HG02571 (cell line): ENCODE data around the gene TSPAN10.

Experiments used
- ATAC-seq: cut with Tn5 transposase; IDR thresholded peaks from one replicate; pipeline ENCODE4 v1.9.1; 2021; ENCODE audit warnings: mild to moderate bottlenecking, moderate library complexity; ENCODE audit not compliant: unreplicated experiment

TSPAN10 gene

DNA sequence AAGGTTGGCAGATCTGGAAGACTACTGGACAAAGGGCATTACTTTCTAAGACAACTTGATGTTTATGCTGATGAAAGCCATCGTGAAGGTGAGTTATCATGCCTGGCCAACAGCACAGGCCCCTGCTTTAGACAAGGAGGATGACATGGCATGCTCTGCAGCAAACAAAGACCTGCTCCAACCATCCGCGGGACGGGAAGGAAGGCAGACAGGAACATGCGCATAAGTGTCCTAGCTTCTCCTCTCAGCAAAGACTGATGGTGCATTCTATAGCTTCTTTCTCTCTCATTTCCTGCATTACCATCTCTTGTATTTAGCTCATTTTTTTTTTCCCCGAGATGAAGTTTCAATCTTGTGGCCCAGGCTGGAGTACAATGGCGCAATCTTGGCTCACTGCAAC lies 5.5 kb upstream of the TSPAN10 start:
- no peak for ATAC-seq

DNA sequence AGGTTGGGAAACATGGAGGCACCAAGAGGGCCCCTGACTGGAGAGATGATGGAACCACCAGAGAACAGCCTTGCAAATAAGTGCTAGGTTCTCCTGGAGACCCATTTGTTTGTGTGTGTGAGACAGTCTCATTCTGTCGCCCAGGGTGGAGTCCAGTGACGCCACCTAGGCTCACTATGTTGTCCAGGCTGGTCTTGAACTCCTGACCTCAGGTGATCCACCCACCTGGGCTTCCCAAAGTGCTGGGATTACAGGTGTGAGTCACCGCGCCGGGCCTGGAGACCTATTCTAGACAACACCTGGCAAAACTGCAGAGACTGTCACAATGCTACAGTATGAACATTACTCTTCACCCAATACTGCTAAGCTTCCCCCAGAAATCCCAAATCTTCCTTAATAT lies 1.6 kb upstream of the TSPAN10 start:
- no peak for ATAC-seq

DNA sequence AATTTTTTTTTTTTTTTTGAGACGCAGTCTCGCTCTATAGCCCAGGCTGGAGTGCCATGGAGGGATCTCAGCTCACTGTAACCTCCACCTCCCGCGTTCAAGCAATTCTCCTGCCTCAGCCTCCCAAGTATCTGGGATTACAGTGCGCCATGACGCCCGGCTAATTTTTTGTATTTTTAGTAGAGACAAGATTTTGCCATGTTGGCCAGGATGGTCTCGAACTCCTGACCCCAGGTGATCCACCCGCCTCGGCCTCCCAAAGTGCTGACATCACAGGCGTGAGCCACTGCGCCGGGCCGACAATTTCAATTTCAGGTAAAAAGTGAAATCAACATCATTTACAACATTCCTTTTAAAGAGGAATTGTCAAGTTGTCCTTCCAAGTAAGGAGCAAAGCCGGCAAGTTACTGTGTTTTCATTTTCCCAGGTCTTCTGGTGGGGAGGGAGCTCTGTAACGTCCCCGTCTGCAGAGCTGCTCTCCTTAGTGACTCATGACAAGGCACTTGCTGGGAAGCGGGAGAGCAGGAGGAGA lies 957 bp upstream of the TSPAN10 start:
- ATAC-seq = peak; percentile 12

DNA sequence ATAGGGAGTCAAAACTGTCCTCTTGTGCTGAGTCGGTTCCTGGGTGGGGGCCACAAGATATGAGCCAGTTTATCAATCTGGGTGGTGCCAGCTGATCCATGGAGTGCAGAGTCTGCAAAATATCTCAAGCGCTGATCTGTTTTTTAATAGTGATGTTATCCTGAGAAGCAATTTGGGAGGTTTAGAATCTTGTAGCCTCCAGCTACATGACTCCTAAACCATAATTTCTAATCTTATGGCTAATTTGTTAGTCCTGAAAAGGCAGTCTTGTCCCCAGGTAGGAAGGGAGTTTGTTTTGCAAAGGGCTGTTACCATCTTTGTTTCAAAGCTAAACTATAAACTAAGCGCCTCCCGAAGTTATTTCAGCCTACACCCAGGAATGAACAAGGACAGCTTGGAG lies 1.7 kb downstream of the TSPAN10 start:
- no peak for ATAC-seq

DNA sequence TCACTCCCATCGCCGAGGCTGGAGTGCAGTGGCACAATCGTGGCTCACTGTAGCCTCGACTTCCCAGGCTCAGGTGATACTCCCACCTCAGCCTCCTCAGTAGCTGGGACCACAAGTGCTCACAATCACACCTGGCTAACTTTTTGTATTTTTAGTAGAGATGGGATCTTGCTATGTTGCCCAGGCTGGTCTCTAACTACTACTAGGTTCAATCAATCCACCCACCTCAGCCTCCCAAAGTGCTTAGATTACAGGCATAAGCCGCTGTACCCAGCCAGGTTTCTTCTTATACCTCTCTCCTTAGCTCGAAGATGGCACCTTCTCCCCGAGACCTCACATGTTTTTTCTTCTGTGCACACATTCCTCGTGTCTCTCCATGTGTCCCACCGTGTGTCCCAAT lies 3.0 kb downstream of the TSPAN10 start:
- ATAC-seq = no peak

DNA sequence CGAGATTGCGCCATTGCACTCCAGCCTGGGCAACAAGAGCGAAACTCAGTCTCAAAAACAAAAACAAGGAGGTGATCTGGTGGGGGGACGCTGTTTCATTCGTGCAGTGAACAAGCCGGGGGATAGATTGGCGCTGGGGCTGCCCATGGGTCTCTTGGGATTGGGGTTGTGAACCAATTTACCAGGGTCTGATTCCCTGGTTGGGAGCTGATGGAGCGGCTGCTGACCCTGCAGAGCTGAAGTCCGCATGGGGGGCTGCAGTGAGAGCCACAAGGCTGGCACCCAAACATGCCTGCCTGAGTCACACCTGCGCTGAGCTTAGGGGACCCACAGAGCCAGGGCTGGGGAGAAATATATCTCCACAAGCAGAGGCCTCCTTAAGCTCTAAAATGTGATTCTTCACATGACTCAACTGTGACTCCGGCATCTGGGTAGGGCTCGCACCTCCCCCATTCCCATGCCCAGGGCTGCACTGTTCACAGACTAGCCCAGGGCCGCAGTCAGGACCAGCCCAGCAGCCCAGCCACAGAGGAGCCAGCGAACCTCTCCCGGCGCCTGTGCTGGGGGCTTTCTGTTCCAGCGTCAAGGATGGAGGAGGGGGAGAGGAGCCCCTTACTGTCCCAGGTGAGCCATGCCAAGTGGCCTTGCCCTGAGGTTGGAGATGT lies 5.0 kb downstream of the TSPAN10 start:
- no peak for ATAC-seq

DNA sequence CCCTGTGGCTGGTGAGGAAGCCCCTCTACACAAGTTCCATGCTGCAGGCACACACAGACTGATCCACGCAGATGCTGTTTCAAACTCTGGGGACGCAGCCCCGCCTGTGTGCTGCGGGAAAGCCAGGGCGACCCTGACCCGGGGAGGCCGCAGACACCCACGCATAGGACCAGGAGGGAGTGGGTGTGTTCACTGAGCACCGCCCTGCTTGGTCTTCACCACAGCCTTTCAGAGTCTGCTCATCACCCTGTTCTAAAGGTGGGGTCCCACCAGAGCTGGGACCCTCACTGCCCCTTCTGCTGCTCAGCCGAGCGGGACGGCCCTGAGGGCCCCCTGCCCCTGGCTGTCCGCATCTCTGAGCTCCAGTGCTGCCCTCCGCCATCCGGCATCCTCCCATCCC lies 7.5 kb downstream of the TSPAN10 start:
- no peak for ATAC-seq

DNA sequence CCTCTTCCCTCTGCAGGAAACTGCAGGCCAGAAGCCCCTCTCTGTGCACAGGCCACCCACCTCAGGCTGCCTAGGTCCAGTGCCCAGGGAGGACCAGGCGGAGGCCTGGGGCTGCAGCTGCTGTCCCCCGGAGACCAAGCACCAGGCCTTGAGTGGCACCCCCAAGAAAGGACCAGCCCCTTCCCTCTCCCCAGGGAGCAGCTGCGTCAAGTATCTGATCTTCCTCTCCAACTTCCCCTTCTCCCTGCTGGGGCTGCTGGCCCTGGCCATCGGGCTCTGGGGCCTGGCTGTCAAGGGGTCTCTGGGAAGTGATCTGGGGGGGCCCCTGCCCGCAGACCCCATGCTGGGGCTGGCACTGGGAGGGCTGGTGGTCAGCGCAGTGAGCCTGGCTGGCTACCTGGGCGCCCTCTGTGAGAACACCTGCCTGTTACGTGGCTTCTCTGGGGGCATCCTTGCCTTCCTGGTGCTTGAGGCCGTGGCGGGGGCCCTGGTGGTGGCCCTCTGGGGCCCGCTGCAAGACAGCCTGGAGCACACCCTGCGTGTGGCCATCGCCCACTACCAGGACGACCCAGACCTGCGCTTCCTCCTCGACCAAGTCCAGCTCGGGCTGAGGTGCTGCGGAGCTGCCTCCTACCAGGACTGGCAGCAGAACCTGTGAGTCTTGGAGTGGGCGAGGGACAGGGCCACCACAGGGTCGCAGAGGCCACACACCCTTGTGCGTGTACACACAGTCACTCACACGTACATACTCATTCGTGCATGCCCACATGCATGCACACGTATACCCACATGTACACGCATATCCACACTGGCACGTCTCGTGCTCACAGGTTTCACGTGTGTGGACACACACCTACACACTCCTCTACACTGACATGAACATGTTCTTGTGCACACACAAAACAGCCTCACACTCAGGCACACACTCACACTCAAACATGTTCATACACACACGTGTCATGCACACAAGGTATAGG lies 8.3 kb downstream of the TSPAN10 start:
- no peak for ATAC-seq

GRCh38 chr17:81646869-81647600 lies 10.0 kb downstream of the TSPAN10 start:
- no peak for ATAC-seq

DNA sequence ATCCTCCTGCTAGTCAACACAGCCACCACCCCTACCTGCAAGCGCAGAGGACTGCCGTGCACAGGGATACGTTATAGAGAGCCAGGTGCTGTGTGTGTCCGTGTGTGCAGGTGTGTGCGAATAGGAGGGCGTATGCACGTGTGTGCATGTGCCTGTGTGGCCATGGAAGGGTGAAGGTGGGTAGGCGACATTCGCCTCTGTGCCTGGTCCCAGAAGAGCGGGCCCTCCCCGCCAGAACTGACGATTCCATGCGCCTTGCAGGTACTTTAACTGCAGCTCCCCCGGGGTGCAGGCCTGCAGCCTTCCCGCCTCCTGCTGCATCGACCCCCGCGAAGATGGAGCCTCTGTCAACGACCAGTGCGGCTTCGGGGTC lies 10.6 kb downstream of the TSPAN10 start:
- no peak for ATAC-seq

- ATAC-seq = no peak
Measured at GRCh38 chr17:81648013-81648706, 11.2 kb downstream of the TSPAN10 start.

GRCh38 chr17:81648707-81649085 lies 11.7 kb downstream of the TSPAN10 start:
- no peak for ATAC-seq

- no peak for ATAC-seq
Measured at GRCh38 chr17:81650951-81651350, 14.0 kb downstream of the TSPAN10 start.

- no peak for ATAC-seq
Measured at GRCh38 chr17:81651692-81652091, 14.7 kb downstream of the TSPAN10 start.

DNA sequence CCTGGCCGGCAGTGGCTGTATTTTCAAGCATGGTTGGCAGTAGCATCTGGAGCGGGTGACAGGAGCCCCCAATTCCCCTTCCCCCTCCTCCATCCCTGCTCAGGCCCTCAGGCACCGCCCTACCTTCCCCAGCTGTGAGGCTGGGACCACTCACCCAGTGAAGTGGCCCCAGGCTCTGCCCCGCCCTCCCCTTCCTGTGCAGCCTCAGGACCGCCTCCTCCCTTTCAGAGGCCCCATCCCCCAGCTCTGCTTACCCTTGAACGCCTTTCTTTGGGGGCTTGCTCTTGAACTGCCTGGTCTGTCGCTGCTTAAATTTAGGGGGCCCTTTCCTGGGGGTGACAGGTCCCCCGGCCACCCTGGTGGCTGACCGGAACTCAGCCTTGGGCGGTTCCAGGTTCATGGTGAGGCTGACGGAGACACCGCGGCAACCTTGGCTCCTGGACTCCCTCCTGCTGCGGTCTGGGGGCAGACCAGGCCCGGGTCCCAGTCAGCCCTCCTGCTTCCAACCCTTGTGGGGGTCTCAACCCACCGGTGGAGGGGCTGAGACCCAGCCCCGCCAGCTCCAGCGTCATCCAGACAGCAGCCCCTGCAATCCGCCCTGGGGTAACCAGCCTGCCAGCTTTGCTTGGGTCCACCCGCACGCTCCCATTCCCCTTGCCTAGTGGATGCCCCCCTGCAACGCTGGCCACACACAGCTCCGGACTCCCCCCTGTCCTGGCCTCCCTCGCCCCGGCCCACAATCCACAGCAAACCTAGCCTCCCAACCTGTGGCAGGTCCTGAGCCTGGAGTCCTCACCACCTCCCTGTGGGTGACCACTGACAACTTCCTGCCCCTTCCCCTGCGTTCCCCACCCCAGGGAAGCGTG lies 16.1 kb downstream of the TSPAN10 start:
- ATAC-seq = no peak

DNA sequence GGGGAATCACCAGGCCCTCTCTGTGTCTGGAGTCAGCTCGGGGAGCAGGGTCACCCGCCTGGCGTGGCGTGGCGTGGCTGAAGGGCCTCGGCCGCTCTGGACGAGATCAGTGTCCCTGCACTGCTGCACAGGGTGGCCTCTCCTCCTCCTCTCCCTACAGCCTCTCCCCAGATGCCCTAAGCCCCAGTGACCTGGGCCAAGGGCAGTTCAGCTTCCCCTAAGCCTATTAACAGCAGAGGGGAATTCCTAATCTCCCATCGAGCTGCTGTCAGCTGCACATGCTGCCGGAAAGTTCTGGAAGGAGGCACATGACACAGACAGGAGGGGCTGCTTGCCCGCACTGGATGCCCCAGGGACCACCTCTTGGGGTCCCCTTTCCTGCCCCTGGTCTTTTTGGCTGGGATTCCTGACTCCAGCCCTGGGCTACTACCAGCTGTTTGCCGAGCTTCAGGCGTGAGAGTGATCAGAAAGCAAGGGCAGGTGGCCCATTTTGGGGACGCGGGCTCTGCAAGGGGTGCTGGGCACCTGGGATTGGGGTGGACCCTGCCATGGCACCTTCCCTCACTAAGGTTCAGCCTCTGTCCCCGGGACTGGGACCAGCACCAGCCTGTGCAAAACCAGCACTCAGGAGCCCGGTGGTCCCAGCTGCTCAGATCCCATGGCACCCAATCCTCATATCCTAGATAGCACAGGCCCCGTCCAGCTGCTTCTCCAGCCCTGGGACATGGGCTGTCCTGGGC lies 18.6 kb downstream of the TSPAN10 start:
- no peak for ATAC-seq

- ATAC-seq = no peak
Measured at GRCh38 chr17:81656118-81656743, 19.2 kb downstream of the TSPAN10 start, which contains the start of gene PDE6G. PDE6G (minus strand) TSS chr17:81656542; CDS start chr17:81653305, 3,237 bp downstream.

- ATAC-seq = no peak
Measured at GRCh38 chr17:81656835-81657234, 19.8 kb downstream of the TSPAN10 start.

- no peak for ATAC-seq
Measured at GRCh38 chr17:81659038-81659437, 22.0 kb downstream of the TSPAN10 start.
